Hematopoietic multipotent progenitor cell (in vitro differentiated cells): ENCODE results near the gene KANSL1. TPM values are rescaled to one million over a fixed set of nuclear protein-coding genes. Genes with fewer than 3 reads are reported as not detected.

Experiments used
- DNase-seq, 3 donors: peaks; one replicate each; pipeline ENCODE4 v3.0.0-alpha.2; 2011 to 2015; ENCODE audit warnings: low read depth in 2 of 3, low spot score in 2 of 3
- small RNA-seq: library from RNA; depleted of rRNA; stranded (forward); fragments of <200 nt; gene quantifications from one replicate; pipeline ENCODE3, GENCODE V24; 2012
- total RNA-seq: library from RNA; depleted of rRNA; stranded (reverse); fragments of >200 nt; gene quantifications from one replicate; pipeline ENCODE4 v1.2.3, GENCODE V29; 2012

Gene KANSL1
- total RNA-seq, 1 donor = 140 TPM

DNA sequence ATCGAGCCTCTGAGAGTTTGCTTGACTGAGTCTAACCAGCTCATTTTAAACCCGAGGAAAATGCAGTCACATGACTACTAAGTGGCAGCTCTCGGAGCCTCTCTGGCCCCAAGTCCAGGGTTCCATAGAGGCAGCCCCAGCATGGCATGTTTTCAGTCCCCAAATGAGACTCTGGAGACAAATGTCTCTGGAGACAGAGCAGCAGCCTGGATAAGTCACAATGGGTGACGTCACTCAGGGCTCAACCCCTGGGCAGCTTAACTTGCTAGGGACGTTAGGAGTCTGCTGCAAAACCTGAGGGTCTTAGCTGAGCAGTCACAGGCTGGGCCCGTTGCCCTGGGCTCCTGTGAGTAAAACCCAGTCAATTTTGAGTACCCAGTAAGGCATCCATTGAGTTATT lies 201.1 kb downstream of the KANSL1 start:
- no peak for DNase-seq

DNA sequence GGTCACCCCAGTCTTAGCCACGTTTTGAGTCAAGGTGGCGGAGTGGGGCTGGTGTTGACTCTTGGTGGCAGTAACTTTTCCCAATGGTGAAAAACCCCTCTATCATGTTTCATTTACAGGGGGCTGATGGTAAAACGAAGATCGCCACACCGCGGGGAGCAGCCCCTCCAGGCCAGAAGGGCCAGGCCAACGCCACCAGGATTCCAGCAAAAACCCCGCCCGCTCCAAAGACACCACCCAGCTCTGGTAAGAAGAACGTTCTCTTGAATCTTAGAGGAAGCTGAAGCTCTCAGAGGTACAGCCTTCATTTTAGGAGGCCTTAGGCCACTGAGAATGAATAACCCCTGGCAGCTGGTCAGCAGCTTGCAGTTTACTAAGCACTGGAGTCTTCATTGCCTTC lies 201.9 kb downstream of the KANSL1 start:
- DNase-seq = no peak

DNA sequence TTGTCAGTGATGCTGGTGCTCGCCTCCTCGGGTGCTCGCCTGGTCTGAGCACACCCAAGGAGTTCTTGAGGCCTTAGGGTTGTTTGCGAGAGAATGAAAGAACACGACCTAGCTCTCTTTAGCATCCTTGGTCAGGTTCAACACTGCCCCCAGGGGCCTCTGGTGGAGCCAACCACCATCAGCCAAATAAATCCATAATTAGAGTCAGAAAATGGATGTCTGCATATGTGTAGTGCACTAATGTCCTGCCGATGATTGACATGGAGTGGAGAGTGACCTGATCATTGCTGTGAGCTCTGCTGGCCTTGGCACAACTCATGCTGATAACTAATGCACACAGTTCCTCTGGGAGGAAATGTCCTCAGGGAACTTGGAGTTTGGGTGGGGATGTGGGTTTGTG lies 202.3 kb downstream of the KANSL1 start:
- DNase-seq = no peak

DNA sequence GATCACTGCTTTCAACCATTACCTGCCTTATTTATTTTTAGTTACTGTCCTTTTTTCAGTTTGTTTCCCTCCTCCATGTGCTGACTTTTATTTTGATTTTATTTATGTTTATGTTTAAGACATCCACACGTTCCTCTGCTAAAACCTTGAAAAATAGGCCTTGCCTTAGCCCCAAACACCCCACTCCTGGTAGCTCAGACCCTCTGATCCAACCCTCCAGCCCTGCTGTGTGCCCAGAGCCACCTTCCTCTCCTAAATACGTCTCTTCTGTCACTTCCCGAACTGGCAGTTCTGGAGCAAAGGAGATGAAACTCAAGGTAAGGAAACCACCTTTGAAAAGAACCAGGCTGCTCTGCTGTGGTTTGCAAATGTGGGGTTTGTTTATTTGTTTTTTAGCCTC lies 203.5 kb downstream of the KANSL1 start:
- no peak for DNase-seq

DNA sequence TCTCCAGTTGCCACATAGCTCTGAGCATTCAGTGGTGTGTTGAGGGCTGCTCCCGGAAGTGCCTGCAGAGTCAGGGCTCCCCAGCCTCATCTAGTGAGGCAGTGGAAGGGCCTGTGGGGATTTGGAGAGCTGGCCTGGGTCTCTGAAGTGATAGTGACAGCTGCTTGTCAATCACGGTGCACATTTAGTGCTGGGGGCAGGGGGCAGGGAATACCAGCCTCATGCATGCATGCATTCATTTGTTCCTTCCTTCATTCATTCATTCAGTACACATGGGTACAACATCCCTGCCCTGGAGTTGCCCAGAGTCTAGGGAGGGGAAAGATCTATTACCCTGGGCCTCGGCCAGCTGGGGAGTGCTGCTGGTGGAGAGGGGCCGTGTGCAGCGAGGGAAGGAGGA lies 205.5 kb downstream of the KANSL1 start:
- DNase-seq = no peak

DNA sequence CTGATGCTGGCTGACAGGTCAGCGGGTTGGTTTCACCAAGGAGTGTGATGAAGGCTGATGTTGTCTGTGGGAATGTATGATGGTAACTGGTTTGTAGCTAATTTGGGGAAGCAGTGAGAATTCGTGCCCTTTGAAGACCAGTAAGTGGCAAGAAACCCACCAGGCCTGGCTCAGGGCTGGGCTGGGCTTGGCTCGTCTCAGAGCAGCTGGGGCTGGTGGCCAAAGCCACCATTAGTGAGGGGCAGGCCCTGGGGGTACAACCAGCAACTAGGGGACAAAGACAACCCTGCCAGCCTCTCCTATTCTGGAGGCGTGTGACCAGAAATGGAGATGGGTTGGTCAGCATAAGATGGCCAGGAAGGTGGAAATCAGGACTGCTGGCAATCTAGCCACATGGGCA lies 207.2 kb downstream of the KANSL1 start:
- DNase-seq = no peak

DNA sequence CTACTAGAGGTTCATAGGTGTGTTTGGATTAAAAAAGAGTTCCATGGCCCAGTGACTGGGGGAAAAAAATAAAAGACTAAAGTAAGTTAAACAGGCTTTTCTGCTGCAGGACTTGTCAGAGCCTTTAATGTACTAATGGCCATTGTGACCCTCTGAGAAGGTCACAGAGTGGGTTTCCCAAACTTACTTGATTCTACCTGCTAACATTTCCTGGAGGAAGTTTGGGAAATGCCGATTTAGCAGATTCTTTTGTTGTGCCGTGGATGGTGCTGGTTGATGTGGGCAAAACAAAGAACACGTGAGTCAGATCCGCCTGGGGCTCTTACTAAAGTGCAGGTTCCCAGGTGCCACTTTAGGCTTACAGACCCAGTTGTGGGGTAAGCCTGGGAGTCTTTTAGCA lies 207.8 kb downstream of the KANSL1 start:
- no peak for DNase-seq

DNA sequence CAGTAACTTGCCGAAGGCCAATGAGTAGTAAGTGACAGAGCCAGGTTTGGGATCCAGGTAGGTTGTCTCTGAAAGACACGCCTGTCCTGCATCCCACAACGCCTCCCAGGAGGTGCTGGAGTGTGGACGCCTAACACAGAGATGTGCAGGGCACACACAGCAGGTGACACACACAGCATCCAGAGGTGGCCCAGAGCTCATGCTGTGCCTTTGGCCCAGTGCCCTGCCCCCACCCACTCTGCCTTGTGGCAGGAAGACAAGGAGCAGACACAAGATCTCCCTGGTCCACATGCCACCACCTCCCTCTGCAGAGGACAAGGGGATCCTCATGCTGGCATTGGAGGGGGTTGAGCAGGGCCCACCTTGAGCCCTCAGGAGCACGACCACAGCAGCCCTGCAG lies 208.9 kb downstream of the KANSL1 start:
- no peak for DNase-seq

DNA sequence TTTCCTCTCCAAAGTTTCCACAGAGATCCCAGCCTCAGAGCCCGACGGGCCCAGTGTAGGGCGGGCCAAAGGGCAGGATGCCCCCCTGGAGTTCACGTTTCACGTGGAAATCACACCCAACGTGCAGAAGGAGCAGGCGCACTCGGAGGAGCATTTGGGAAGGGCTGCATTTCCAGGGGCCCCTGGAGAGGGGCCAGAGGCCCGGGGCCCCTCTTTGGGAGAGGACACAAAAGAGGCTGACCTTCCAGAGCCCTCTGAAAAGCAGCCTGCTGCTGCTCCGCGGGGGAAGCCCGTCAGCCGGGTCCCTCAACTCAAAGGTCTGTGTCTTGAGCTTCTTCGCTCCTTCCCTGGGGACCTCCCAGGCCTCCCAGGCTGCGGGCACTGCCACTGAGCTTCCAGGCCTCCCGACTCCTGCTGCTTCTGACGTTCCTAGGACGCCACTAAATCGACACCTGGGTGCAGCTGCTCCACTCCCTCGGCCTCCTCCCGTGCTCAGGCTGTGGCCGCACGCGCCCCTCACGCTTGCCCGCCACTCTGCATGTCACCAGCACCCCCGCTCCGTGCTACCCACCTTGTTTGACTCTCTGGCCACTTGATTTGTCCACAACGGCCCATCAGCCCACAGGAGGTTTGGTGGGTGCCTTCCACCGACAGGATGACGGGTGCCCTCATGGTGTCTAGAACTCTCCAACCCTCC lies 209.5 kb downstream of the KANSL1 start:
- DNase-seq = no peak

DNA sequence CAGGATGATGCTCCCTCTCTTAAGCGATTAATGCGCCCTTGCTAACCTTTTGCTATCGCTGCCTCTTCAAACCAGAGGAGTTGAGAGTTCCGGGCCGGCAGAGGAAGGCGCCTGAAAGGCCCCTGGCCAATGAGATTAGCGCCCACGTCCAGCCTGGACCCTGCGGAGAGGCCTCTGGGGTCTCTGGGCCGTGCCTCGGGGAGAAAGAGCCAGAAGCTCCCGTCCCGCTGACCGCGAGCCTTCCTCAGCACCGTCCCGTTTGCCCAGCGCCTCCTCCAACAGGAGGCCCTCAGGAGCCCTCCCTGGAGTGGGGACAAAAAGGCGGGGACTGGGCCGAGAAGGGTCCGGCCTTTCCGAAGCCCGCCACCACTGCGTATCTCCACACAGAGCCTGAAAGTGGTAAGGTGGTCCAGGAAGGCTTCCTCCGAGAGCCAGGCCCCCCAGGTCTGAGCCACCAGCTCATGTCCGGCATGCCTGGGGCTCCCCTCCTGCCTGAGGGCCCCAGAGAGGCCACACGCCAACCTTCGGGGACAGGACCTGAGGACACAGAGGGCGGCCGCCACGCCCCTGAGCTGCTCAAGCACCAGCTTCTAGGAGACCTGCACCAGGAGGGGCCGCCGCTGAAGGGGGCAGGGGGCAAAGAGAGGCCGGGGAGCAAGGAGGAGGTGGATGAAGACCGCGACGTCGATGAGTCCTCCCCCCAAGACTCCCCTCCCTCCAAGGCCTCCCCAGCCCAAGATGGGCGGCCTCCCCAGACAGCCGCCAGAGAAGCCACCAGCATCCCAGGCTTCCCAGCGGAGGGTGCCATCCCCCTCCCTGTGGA lies 210.2 kb downstream of the KANSL1 start:
- DNase-seq = no peak

DNA sequence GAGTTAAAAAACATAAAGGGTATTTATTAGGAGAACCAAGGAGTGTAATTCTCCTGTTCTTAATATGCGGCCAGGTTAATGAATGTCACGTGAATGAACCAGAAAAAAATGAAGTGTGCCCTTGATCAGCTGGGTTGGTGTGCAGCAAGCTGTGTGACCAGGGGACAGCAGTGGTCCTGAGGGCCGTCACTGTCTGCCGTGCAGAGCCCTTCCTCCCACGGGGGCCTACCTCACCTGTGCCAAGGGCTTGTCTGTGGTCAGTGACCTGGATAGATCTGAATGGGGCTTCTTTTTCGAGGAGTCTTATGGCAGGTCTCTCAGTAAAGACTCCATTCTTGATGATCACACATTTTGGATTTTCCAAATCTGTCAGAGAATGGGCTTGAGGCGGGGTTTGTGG lies 211.9 kb downstream of the KANSL1 start:
- no peak for DNase-seq

DNA sequence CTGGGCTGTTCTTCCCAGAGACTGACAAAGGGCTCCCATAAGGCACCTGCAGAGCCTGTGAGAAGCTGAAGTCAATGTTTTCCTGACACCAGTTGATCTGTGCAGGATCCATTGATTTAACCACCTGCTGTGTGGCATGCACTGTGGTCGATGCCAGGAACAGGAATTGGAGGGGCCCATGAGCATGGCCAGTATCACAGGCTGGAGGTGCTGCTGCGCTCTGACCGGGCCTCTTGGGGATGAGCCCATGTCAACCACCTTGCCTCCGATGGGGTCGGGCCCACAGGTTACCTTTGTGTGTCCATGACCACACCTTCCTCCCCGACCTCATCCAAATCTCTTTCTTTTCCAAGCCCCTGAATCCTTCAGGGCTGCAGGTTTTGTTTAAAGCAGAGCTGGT lies 212.4 kb downstream of the KANSL1 start:
- no peak for DNase-seq

Small RNAs within 50 kb of the gene (small RNA-seq; reads per million reads assigned to genes)
- not detected for gene RF00019

Other genes starting within 250 kb of the KANSL1 start
- not detected for gene STH, start 194.2 kb downstream of the KANSL1 start, total RNA-seq
- 15.3 TPM for gene LRRC37A, start 101.7 kb upstream of the KANSL1 start, total RNA-seq
- 6.2 TPM for gene ARL17B, start 168.3 kb upstream of the KANSL1 start, total RNA-seq